ENCODE data around the gene DDX3X. TPM values are rescaled to one million over a fixed set of nuclear protein-coding genes. Genes with fewer than 3 reads are reported as not detected.

Gene DDX3X
- total RNA-seq, 1 experiment from 2014 or later = 266 TPM

DNA sequence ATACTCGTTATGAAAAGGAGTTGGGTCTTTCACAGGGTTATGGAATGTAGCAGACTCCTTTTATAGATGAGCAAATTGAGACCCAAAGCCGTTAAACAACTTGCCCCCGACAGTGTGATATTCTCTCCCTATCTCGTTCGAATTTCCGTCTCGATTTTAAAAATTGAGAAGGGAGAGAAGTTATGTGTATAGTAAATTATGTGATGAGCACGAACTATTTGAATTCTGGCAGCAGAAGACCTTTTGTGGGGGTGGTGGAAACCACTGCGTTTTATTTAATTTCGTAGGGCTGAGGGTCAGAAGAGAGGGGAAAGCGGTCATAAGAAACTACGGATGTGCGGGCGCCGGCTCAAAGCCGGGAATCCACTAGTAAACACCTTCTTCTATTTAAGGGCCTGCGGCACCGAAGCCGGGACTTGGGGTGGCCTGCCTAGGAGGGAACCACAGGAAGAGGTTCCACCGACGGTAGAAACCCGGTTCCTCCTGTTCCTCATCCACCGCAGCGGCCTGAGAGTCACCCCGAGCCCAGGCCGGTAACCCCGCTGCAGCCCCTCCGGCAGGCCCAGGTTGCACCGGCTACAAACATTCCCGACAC lies 1.5 kb upstream of the DDX3X start:
- Histone ChIP-seq H3K4me1 (ENCODE audit: control insufficient read depth, insufficient read depth, low read length) (peaks cover 4% of the 10 kb centered on the region), H3K36me3 (ENCODE audit: control insufficient read depth, insufficient read depth, low read length) (no peaks in the 10 kb centered on the region), H3K27me3 (ENCODE audit: control insufficient read depth, insufficient read depth, low read length) (no peaks in the 10 kb centered on the region), H3K9me3 (ENCODE audit: control insufficient read depth, insufficient read depth, low read depth, low read length) (no peaks in the 10 kb centered on the region), H3K27ac (ENCODE audit: low read length) (peak overlapping the region; percentile 94), H3K4me3 (ENCODE audit: low read depth in 2 of 2, low read length in 2 of 2) (peak overlapping the region; percentile 60 to 78)
- ATAC-seq = peak; percentile 9
- intact Hi-C loops (cut with micrococcal nuclease; ENCODE audit: unreplicated experiment) = loop anchor here (10.0 kb wide), 1 partner anchor 58 kb away; no protein-coding TSS in a partner anchor
- TSS peak; percentile 93 for BruUV-seq (replicated peaks)
- no peak for DNase-seq (ENCODE audit: low read depth, low spot score)
- ChIA-PET CTCF (no interaction called here), POLR2A (no interaction called here)
- in situ Hi-C loops (cut with HindIII; ENCODE audit: low pct_unique_long_range_greater_than_20kb, low sequenced_read_pairs) = no loop called here
- TF ChIP-seq CTCF (IDR thresholded peaks at IDR 0.05) (no peak), SIN3A (IDR thresholded peaks at IDR 0.05; ENCODE audit: borderline replicate concordance, insufficient read depth, low read depth, low read length) (no peak), POLR2AphosphoS5 (IDR thresholded peaks at IDR 0.05; ENCODE audit: low read depth, low read length) (no peak), TCF7L2 (IDR thresholded peaks at IDR 0.05; ENCODE audit: low read depth, low read length) (no peak)
- TF ChIP-seq, protein P1, sequence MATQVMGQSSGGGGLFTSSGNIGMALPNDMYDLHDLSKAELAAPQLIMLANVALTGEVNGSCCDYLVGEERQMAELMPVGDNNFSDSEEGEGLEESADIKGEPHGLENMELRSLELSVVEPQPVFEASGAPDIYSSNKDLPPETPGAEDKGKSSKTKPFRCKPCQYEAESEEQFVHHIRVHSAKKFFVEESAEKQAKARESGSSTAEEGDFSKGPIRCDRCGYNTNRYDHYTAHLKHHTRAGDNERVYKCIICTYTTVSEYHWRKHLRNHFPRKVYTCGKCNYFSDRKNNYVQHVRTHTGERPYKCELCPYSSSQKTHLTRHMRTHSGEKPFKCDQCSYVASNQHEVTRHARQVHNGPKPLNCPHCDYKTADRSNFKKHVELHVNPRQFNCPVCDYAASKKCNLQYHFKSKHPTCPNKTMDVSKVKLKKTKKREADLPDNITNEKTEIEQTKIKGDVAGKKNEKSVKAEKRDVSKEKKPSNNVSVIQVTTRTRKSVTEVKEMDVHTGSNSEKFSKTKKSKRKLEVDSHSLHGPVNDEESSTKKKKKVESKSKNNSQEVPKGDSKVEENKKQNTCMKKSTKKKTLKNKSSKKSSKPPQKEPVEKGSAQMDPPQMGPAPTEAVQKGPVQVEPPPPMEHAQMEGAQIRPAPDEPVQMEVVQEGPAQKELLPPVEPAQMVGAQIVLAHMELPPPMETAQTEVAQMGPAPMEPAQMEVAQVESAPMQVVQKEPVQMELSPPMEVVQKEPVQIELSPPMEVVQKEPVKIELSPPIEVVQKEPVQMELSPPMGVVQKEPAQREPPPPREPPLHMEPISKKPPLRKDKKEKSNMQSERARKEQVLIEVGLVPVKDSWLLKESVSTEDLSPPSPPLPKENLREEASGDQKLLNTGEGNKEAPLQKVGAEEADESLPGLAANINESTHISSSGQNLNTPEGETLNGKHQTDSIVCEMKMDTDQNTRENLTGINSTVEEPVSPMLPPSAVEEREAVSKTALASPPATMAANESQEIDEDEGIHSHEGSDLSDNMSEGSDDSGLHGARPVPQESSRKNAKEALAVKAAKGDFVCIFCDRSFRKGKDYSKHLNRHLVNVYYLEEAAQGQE (IDR thresholded peaks at IDR 0.05; ENCODE audit: insufficient read depth in 1 of 2, low read depth in 2 of 2, low read length in 1 of 2) = no peak

DNA sequence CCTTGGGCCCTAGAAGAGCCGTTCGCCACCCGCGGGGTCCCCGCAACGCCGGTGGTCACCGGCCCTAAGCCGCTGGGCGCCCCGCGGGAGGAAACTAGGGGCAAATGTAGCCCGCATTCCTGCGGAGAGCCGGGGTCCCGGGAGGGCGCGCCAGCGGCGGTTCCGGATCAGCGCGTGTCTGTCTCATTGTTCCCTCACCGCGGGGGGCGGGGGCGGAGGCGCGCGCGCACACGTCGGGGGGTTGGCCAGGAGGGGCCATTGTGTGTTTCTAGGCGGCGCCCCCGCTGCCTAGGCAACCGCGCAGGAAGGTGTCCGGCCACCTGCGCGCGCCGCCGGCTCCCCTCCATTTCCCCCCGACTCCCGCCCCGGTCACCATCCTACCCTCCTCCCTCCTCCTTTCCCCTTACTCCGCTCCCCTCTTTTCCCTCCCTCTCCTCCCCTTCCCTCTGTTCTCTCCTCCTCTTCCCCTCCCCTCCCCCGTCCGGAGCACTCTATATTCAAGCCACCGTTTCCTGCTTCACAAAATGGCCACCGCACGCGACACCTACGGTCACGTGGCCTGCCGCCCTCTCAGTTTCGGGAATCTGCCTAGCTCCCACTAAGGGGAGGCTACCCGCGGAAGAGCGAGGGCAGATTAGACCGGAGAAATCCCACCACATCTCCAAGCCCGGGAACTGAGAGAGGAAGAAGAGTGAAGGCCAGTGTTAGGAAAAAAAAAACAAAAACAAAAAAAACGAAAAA lies 789 bp upstream of the DDX3X start:
- peak overlapping the region; percentile 60 to 78 for H3K4me3 ChIP-seq (ENCODE audit: low read depth in 2 of 2, low read length in 2 of 2)
- no peaks in the 10 kb centered on the region for H3K9me3 ChIP-seq (ENCODE audit: control insufficient read depth, insufficient read depth, low read depth, low read length)
- no peak for DNase-seq (ENCODE audit: low read depth, low spot score)
- peak overlapping the region; percentile 97 for H3K27ac ChIP-seq (ENCODE audit: low read length)
- intact Hi-C loops (cut with micrococcal nuclease; ENCODE audit: unreplicated experiment) = loop anchor here (10.0 kb wide), 1 partner anchor 58 kb away; no protein-coding TSS in a partner anchor
- peak; percentile 73 for ATAC-seq
- POLR2A ChIA-PET = interaction anchor here (0.7 kb wide), 1 partner anchor 195 kb away, joined by 6 read pairs; no protein-coding TSS in a partner anchor
- peaks cover 5% of the 10 kb centered on the region for H3K4me1 ChIP-seq (ENCODE audit: control insufficient read depth, insufficient read depth, low read length)
- in situ Hi-C loops (cut with HindIII; ENCODE audit: low pct_unique_long_range_greater_than_20kb, low sequenced_read_pairs) = no loop called here
- TF ChIP-seq, protein P1 (IDR thresholded peaks at IDR 0.05; ENCODE audit: insufficient read depth in 1 of 2, low read depth in 2 of 2, low read length in 1 of 2) = no peak
- TF ChIP-seq CTCF (IDR thresholded peaks at IDR 0.05) = no peak
- 0 out of 2 replicates have a peak, but pooled peaks have one; percentile 51 for TF ChIP-seq SIN3A (IDR thresholded peaks at IDR 0.05; ENCODE audit: borderline replicate concordance, insufficient read depth, low read depth, low read length)
- TF ChIP-seq POLR2AphosphoS5 (IDR thresholded peaks at IDR 0.05; ENCODE audit: low read depth, low read length) = peak; percentile 20; the same call in 1 of the 2 replicates
- CTCF ChIA-PET = interaction anchor here (0.7 kb wide), 1 partner anchor 336 kb away, joined by 7 read pairs; no protein-coding TSS in a partner anchor
- no TSS peak for BruUV-seq (replicated peaks)
- no peaks in the 10 kb centered on the region for H3K36me3 ChIP-seq (ENCODE audit: control insufficient read depth, insufficient read depth, low read length)
- H3K27me3 ChIP-seq (ENCODE audit: control insufficient read depth, insufficient read depth, low read length) = no peaks in the 10 kb centered on the region

Measured in Panc1 (cell line).